Measurements from ENCODE around the gene RASSF3.
A peak's percentile ranks its signal among the peaks of the same experiment; 100 is the strongest.
"Not testable (repeated sequence)": the region's sequence is repeated elsewhere in the genome, so short reads cannot be mapped to it uniquely, and the experiment has no call there.

RASSF3 gene

GRCh38 chr12:64595863-64596793, 14.2 kb upstream of the RASSF3 start:
- DNase-seq (ENCODE audit: low spot score) = no peak

GRCh38 chr12:64598831-64599230, 11.5 kb upstream of the RASSF3 start:
- no peak for DNase-seq (ENCODE audit: low spot score)

DNA sequence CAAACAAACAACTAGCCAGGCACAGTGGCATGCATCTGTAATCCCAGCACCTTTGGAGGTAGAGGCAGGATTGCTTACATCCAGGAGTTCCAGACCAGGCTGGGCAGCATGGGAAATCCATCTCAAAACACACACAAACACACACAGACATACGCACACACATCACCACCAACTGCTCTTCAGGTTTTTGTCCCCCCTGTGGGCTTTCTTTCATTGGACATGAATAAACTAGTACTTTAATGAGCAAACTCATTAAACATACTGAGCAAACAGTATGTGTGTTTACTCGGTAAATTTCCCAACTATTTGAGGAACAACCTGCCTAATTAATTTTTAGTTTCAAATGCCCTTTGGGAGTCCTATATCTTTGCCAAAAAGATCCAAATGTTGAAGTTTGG, 10.1 kb upstream of the RASSF3 start:
- DNase-seq (ENCODE audit: low spot score) = no peak

GRCh38 chr12:64603183-64603841, 7.0 kb upstream of the RASSF3 start:
- no peak for DNase-seq (ENCODE audit: low spot score)

DNA sequence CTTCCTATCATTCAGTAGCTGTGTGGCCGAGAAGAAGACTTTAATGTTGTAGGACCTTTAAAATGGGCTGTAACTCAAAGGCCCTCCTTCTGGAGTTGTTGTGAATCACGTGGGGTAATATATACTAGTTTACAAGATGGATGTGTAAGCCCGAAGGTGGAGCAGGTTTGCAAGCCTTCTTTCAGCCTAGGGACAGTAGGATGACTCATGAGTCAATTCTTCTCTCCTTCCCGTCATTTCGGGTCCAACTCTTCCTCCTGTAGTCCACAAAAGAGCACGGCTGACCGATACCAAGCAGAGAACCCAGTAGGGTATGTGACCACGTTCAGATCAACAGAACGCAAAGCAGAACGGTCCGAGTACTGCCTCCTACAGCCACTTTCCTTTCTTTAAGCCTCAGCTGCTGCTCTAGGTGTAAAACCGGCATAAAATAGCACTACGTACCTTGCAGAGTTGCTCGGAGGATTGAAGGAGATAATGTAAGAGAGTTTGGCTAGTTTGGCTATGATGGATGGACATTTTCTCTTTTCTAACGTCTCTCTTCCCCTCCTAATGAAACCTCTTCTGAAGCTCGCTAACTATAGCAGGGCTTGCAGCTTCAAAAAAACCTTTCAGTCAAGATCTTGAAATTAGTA, 1.3 kb upstream of the RASSF3 start:
- peak; percentile 71 for DNase-seq (ENCODE audit: low spot score)

DNA sequence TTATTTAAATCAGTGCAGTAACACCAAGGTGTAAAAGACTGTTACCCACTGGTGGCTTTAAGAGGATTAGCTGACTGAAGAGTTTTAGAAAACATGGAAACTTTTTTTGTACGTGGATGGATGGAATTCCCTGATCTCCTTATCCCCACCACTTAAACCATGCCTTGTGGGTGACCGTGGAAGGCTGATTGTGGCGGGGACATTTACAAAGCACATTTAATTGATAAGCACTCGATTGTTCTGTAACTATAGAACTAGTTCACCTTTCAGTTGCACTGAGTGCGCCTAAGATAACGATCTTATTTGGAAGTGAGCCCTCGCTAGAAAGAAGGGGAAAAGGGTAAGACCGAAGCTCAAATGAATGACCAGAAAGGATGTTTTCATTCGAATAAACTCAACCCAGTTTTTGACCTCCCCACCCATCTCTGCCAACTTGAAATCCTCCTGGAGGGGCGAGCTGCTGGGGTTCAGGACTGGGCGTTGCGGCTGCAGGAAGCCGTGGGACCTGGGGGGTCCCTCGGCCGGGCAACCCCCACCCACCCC, 688 bp upstream of the RASSF3 start:
- peak; percentile 30 for DNase-seq (ENCODE audit: low spot score)

DNA sequence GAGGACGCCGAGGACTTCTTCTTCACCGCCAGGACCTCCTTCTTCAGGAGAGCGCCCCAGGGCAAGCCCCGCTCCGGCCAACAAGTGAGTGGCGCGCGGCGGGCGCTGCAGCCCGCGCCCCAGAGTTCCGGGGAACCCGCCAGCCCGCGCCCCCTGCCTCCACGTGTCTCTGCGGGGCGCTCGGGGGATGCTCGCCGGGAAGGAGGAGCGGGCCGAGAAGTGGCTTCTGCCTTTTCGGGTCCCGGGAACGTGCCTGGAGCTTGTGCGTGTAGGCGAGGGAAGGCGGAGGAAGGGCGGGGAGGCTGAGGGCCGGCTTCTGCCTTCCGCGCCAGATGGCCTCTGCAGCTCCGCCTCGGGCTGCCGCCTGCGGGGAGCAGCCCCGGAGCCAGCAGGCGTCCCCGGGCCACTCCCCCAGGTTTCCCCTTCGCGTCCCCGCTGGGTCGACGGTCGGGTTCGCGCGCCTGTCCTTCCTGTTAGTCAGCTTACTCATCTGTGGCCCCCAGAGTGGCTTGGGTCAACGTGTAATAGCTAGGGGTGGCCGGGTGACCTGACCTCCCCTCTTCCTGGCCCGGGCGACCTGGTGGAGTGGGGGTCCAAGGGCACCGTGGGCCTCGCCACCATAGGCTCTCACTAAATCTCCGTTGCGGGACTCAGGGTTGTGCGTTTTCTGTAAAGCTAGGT, 505 bp downstream of the RASSF3 start:
- DNase-seq (ENCODE audit: low spot score) = peak; percentile 51

DNA sequence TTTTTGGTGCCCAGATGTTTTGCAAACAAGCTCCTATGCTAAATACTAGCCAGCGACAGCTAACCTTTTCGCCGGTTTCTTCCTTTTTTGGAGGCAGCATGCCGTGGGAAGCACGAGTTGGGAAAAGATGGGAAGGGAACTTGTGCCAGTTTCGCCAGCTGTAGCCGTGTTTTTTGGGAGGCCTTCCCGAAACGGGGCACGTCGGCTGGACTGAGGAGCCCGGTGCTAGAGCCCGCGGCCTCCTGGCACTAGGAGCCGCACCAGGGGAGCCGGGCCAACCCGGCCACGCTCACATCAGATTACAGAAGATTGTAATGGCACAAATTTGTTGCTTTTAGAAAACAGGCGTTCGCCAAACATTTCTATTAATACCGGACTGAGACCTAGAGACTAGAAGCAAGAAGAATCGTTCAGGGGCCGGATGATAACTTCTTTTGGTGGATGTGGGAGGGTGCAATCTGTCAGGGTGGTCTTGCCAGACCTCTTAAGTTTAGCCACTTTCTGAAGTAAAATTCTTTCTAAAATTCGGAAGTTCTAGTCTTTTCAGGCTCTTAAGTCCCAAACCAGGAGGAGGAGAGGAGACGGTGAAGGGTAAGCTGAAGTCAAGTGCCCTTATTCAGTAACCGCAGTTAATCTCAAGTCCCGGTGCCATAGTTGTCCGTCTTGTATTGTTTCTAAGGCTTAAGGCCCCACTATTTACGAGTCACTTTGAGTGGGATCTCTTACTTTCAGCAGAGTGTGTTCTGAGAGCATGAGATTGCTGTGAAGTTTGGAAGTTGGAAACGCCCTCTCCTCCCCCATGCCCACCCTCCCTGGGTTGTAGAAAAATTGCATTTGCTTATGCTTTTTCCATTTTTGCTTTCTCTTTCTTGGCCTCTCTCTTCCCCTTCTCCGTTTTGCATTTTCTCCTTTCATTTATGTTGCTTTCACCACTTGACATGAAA, 1.3 kb downstream of the RASSF3 start:
- no peak for DNase-seq (ENCODE audit: low spot score)

- no peak for DNase-seq (ENCODE audit: low spot score)
These were observed 2.5 kb downstream of the RASSF3 start for GRCh38 chr12:64612843-64613242.

DNA sequence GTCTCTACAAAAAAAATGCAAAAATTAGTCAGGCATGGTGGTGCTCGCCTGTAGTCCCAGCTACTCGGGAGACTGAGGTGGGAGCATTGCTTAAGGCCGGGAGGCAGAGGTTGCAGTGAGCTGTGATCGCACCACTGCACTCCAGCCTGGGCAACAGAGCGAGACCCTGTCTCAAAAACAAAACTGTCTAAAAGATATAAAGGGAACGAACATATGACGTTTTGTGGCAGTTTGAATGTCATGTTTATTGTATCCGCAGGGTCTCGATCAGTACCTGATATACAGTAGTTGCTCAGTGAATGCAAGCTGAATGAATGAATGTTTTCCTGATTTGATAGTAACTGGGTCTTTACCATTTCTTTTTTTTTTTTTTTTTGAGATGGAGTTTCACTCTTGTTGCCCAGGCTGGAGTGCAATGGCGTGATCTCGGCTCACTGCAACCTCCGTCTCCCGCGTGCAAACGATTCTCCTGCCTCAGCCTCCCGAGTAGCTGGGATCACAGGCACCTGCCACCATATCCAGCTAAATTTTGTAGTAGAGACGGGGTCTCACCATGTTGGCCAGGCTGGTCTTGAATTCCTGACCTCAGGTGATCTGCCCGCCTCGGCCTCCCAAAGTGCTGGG, 3.6 kb downstream of the RASSF3 start:
- DNase-seq (ENCODE audit: low spot score) = not testable (repeated sequence)

- DNase-seq (ENCODE audit: low spot score) = no peak
These were observed 5.9 kb downstream of the RASSF3 start for GRCh38 chr12:64616201-64616600.

DNA sequence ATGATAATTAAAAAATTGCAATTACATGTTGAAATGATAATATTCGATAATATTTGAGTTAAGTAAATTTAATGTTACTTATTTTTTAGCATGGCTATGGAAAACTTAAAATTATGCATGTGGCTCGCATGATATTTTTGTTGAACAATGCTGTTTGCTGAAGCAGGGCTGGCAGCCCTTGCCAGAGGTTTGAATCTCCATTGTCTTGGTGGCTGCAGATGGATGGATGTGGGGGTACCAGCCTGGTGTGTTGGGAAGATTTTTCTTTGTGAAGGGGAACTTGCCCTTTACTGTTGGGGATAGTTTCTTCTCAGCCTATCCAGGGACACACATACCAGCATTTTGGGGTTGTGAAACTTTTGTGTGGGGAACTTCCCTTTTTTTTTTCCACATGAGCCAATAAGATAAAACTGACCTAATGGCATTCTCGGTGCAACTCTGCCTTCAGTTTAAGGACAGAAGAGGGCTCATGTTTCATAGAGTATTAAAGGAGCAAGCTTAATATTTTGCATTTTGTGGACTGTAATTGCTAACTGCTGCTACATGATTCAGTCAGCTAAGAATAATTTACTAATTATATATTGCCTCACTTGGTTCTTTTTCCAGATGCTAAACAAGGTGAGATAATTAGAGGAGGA, 8.8 kb downstream of the RASSF3 start:
- peak; percentile 19 for DNase-seq (ENCODE audit: low spot score)

DNA sequence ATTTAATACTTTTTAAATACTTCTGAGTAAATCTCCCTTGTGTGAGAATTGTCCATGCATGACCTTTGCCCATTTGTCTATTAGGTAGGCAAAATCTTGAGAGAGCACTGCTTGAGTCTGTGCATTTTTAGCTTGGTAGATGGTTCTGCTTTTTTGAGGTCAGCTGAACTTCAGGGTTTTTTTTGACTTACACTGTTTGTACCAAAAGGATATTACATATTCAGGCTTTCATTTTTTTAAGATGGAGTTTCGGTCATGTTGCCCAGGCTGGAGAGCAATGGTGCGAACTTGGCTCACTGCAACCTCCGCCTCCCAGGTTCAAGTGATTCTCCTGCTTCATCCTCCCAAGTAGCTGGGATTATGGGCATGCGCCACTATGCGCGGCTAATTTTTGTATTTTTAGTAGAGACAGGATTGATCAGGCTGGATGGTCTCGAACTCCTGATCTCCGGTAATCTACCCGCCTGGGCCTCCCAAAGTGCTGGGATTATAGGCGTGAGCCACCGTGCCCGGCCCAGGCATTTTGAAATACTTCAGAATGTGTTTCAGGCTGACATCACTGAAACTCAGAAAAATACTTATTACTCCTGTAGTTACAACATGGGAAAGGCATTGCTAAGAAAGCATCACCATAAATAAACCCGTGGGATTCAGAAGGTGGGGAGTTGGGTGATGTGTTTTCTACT, 11.1 kb downstream of the RASSF3 start:
- no peak for DNase-seq (ENCODE audit: low spot score)

DNA sequence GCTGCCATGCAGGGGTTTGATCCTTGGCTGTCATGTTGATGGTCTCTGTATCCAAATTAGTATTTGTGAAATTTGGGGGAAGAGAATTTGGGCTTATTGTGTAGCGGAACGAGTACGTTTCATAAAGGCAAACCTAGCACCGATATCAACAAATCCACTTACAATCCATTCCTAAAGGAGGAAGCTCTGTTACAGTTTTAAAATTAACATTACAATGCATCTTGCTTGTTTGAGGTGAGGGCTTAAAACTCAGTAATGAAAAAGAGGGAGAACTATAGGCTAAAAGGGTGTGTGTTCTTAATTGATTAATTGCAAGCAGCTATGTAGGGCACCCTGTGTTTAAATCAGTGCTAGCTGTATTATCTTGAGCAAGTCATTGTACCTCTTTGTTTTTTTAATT, 13.7 kb downstream of the RASSF3 start:
- no peak for DNase-seq (ENCODE audit: low spot score)

DNA sequence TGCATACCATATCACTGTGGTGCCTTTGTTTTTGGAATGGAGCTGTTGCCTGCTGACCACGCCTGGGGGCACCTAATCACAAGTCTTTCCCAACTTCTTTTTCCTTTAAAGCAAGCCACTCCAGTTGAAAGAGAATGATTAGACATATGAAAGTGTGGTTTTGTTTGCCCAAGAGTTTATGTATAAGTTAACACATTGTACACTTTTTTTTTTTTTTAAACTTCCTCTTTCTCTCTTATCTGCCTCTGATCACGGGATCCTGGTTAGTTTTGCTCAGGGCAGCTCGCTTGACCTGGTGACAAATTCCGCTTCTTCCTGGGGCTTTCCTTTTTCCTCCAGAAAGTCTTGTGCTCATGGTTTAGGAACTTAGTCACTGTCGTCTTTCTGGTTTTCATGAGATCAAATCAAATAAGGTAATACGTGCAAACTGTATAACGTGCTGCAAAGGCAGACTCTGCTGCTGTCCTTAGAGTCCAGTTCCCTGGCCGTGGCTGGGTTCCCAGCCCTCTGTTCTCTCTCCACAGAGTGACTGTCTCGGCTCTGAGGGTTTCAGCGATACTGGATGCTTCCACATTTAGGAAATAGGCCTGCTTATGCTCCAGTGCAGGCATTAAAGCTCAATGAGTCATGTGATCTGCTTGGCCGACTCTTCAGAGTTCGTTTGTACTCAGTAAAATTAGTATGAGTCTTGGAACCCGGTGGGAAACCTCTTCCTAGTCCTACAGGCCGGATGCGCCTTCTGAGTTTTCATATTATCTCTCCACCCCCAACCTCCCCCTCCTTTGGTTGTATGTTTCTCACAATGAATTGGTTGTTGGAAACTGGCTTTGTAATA, 15.2 kb downstream of the RASSF3 start:
- DNase-seq (ENCODE audit: low spot score) = peak; percentile 20

- not testable (repeated sequence) for DNase-seq (ENCODE audit: low spot score)
These were observed 16.3 kb downstream of the RASSF3 start for GRCh38 chr12:64626588-64626987.

DNA sequence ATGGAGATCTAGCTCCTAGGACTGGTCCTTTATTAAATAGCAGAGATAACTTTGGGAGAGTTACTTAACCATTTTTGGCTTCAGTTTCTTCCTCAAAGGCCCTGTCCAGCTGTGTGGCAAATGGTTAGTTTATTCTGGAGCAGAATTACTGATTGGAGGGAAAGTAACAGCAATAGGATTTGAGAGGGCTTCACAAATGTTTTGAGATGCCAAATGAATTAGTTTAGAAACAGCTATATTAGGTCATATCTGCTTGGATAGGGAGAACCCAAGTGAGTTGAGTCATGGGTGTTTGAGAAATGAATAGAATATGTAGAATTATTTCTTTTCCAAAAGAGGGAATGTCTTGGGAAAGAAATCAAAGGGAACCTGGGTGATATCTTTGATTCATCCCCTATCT, 17.5 kb downstream of the RASSF3 start:
- no peak for DNase-seq (ENCODE audit: low spot score)

- DNase-seq (ENCODE audit: low spot score) = no peak
These were observed 20.9 kb downstream of the RASSF3 start for GRCh38 chr12:64631197-64631596.
